GM12878 (cell line): Measurements from ENCODE around the gene CAB39L.

Experiments
- ATF7 ChIP-seq: fragments of 450-650 bp; IDR thresholded peaks from 2 replicates; pipeline ENCODE4 v1.6.1; 2016; ENCODE audit warnings: low read depth, mild to moderate bottlenecking
- EZH2 ChIP-seq: IDR thresholded peaks from 2 replicates; pipeline ENCODE4 v1.6.1; 2012; ENCODE audit warnings: low read depth, mild to moderate bottlenecking, control low read depth, inconsistent platforms, low read length, borderline replicate concordance; ENCODE audit not compliant: control insufficient read depth
- GABPA ChIP-seq: IDR thresholded peaks from 2 replicates; pipeline ENCODE4 v1.6.1; 2014; ENCODE audit warnings: antibody characterized with exemption, low read depth, mild to moderate bottlenecking, inconsistent platforms
- HDAC6 ChIP-seq: fragments of 200-600 bp; sonication (generic); IDR thresholded peaks from one replicate; pipeline ENCODE4 v1.8.0; 2017; ENCODE audit warnings: antibody characterized with exemption; ENCODE audit not compliant: unreplicated experiment
- POLR2AphosphoS5 ChIP-seq: IDR thresholded peaks from 2 replicates; pipeline ENCODE4 v1.6.1; 2011; ENCODE audit warnings: mild to moderate bottlenecking, low read length, inconsistent platforms
- RAD51 ChIP-seq: fragments of 450-650 bp; IDR thresholded peaks from 2 replicates; pipeline ENCODE4 v1.6.1; 2016; ENCODE audit warnings: moderate library complexity, mild to moderate bottlenecking, inconsistent platforms
- RUNX3 ChIP-seq: IDR thresholded peaks from 2 replicates; pipeline ENCODE4 v1.6.1; 2012; ENCODE audit warnings: low read length, inconsistent platforms
- SREBF1 ChIP-seq: IDR thresholded peaks from 2 replicates; pipeline ENCODE4 v1.6.1; 2012; ENCODE audit warnings: mild to moderate bottlenecking, low read length
- ZNF274 ChIP-seq: IDR thresholded peaks from one replicate; pipeline ENCODE4 v1.8.0; 2011; ENCODE audit not compliant: insufficient read length, insufficient read depth
- TF ChIP-seq, protein P1 (sequence below), 3 experiments: IDR thresholded peaks in 2 of 3; conservative IDR thresholded peaks in 1 of 3; 2 replicates each; pipeline ENCODE4 v1.5.1; 2011; ENCODE audit warnings: low read depth in 3 of 3, low read length in 3 of 3, mild to moderate bottlenecking in 3 of 3, control low read depth in 2 of 3, moderate library complexity in 2 of 3, inconsistent platforms in 1 of 3, mixed read lengths in 1 of 3; ENCODE audit not compliant: control insufficient read depth in 2 of 3, insufficient read depth in 1 of 3; ENCODE audit errors: extremely low read depth in 1 of 3

DNA sequence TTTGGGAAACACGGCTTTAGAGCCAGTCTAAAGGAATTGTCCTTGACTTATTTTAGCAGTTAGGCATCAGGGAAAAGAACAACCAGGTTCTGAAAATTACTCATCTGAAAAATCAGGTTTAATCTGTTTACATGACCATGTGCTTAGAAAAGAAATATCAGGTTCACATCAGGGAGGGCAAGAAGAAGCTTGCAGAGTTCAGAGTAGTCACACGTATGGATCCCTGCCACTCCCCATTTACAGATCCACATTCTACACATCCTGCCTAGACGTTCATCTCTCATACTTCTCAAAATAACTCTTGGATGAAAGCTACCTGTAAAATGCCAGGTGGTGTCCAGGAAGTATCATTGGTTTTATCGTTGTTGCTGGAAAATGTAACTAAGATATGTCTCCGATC is 37.9 kb upstream of the CAB39L start:
- no peak for TF ChIP-seq HDAC6
- TF ChIP-seq, protein P1, sequence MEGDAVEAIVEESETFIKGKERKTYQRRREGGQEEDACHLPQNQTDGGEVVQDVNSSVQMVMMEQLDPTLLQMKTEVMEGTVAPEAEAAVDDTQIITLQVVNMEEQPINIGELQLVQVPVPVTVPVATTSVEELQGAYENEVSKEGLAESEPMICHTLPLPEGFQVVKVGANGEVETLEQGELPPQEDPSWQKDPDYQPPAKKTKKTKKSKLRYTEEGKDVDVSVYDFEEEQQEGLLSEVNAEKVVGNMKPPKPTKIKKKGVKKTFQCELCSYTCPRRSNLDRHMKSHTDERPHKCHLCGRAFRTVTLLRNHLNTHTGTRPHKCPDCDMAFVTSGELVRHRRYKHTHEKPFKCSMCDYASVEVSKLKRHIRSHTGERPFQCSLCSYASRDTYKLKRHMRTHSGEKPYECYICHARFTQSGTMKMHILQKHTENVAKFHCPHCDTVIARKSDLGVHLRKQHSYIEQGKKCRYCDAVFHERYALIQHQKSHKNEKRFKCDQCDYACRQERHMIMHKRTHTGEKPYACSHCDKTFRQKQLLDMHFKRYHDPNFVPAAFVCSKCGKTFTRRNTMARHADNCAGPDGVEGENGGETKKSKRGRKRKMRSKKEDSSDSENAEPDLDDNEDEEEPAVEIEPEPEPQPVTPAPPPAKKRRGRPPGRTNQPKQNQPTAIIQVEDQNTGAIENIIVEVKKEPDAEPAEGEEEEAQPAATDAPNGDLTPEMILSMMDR (IDR thresholded peaks at IDR 0.05 in 2 of 3, conservative IDR thresholded peaks at IDR 0.05 in 1 of 3; ENCODE audit: control insufficient read depth in 2 of 3, extremely low read depth in 1 of 3, insufficient read depth in 1 of 3, low read depth in 3 of 3, low read length in 3 of 3): no peak
- TF ChIP-seq SREBF1: no peak
- no peak for TF ChIP-seq ZNF274
- no peak for TF ChIP-seq ATF7
- no peak for TF ChIP-seq POLR2AphosphoS5
- TF ChIP-seq RUNX3: no peak
- TF ChIP-seq EZH2: no peak
- TF ChIP-seq GABPA: no peak
- TF ChIP-seq RAD51: no peak
